ENCODE measurements around the gene AP2B1. TPM values are rescaled to one million over a fixed set of nuclear protein-coding genes. Genes with fewer than 3 reads are reported as not detected.

The AP2B1 gene
- total RNA-seq, 1 experiment from 2014 or later, result 217 TPM

- Mint-ChIP-seq H3K9me3 (no peaks in the 10 kb centered on the region), H3K4me1 (peaks cover 10 to 13% of the 10 kb centered on the region in 2 experiments), H3K27ac (no peak overlapping the region), H3K36me3 (ENCODE audit: insufficient read depth in 1 of 3, low read depth in 3 of 3) (peaks cover 2 to 41% (median 25%) of the 10 kb centered on the region in 3 experiments; a peak in 5 of 7 replicates), H3K4me3 (no peak overlapping the region), H3K27me3 (ENCODE audit: low read depth) (no peaks in the 10 kb centered on the region)
- no peak overlapping the region for H2BK5ac ChIP-seq (ENCODE audit: insufficient read length, low read length)
- H3K79me1 ChIP-seq (ENCODE audit: insufficient read depth, low read depth, low read length, poor library complexity, severe bottlenecking), result no peaks in the 10 kb centered on the region
- H3K4me1 ChIP-seq (ENCODE audit: insufficient read depth, low read length), result no peaks in the 10 kb centered on the region
- no peak overlapping the region for H4K5ac ChIP-seq (ENCODE audit: insufficient read length, low read depth, low read length)
- TF ChIP-seq, protein P1, sequence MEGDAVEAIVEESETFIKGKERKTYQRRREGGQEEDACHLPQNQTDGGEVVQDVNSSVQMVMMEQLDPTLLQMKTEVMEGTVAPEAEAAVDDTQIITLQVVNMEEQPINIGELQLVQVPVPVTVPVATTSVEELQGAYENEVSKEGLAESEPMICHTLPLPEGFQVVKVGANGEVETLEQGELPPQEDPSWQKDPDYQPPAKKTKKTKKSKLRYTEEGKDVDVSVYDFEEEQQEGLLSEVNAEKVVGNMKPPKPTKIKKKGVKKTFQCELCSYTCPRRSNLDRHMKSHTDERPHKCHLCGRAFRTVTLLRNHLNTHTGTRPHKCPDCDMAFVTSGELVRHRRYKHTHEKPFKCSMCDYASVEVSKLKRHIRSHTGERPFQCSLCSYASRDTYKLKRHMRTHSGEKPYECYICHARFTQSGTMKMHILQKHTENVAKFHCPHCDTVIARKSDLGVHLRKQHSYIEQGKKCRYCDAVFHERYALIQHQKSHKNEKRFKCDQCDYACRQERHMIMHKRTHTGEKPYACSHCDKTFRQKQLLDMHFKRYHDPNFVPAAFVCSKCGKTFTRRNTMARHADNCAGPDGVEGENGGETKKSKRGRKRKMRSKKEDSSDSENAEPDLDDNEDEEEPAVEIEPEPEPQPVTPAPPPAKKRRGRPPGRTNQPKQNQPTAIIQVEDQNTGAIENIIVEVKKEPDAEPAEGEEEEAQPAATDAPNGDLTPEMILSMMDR (conservative IDR thresholded peaks at IDR 0.05), result no peak
- H2BK12ac ChIP-seq (ENCODE audit: insufficient read length, low read depth, low read length), result no peak overlapping the region
- H4K20me1 ChIP-seq (ENCODE audit: control insufficient read depth, insufficient read depth, insufficient read length), result no peaks in the 10 kb centered on the region
- no peak overlapping the region for H3K4me2 ChIP-seq (ENCODE audit: insufficient read depth, insufficient read length, low read length)
- H3K9ac ChIP-seq (ENCODE audit: extremely low read depth, insufficient read length, low read length), result no peak overlapping the region
- no peak overlapping the region for H3T11ph ChIP-seq (ENCODE audit: low read length)
- no peaks in the 10 kb centered on the region for H3K27me3 ChIP-seq (ENCODE audit: insufficient read depth, low read length)
- H3K4ac ChIP-seq (ENCODE audit: low read depth, low read length), result no peak overlapping the region
- H3K79me2 ChIP-seq (ENCODE audit: insufficient read depth, low read length), result no peaks in the 10 kb centered on the region
- no peak overlapping the region for H2BK20ac ChIP-seq (ENCODE audit: low read depth, low read length, poor library complexity, severe bottlenecking)
- no peak overlapping the region for H3K23ac ChIP-seq (ENCODE audit: insufficient read length, low read depth, low read length)
- no peak for DNase-seq
- no peak overlapping the region for H2BK15ac ChIP-seq (ENCODE audit: low read depth, low read length)
- H3K9me3 ChIP-seq (ENCODE audit: control insufficient read depth, low read depth, low read length), result no peaks in the 10 kb centered on the region
- no peak overlapping the region for H3K27ac ChIP-seq (ENCODE audit: insufficient read length, low read depth, low read length)
- WGBS (ENCODE audit: extremely low coverage, insufficient read length, low lambda C conversion rate), result no CpG with 5 or more reads among the region's 5 CpGs
- H3K18ac ChIP-seq (ENCODE audit: insufficient read length, low read depth, low read length), result no peak overlapping the region
- no peaks in the 10 kb centered on the region for H3K23me2 ChIP-seq (ENCODE audit: insufficient read length, low read depth, low read length, poor library complexity, severe bottlenecking)
- no peak overlapping the region for H4K8ac ChIP-seq (replicated peaks; ENCODE audit: insufficient read length, low read depth, low read length)
- H2AFZ ChIP-seq (ENCODE audit: low read length), result no peak overlapping the region
- H4K91ac ChIP-seq (ENCODE audit: insufficient read length, low read depth, low read length), result no peak overlapping the region
- no peak overlapping the region for H2BK120ac ChIP-seq (ENCODE audit: low read depth, low read length, poor library complexity, severe bottlenecking)
- no peak overlapping the region for H3K56ac ChIP-seq (ENCODE audit: insufficient read length, low read depth, low read length)
- no peak overlapping the region for H3K14ac ChIP-seq (ENCODE audit: insufficient read depth, low read length)
- H2AK5ac ChIP-seq (ENCODE audit: insufficient read length, low read length), result no peak overlapping the region
These were observed 77.6 kb downstream of the AP2B1 start for GRCh38 chr17:35664685-35665084.

Measured in H9 (cell line).